ENCODE measurements around the gene PRR7.
A peak's percentile ranks its signal among the peaks of the same experiment; 100 is the strongest.

Gene PRR7

DNA sequence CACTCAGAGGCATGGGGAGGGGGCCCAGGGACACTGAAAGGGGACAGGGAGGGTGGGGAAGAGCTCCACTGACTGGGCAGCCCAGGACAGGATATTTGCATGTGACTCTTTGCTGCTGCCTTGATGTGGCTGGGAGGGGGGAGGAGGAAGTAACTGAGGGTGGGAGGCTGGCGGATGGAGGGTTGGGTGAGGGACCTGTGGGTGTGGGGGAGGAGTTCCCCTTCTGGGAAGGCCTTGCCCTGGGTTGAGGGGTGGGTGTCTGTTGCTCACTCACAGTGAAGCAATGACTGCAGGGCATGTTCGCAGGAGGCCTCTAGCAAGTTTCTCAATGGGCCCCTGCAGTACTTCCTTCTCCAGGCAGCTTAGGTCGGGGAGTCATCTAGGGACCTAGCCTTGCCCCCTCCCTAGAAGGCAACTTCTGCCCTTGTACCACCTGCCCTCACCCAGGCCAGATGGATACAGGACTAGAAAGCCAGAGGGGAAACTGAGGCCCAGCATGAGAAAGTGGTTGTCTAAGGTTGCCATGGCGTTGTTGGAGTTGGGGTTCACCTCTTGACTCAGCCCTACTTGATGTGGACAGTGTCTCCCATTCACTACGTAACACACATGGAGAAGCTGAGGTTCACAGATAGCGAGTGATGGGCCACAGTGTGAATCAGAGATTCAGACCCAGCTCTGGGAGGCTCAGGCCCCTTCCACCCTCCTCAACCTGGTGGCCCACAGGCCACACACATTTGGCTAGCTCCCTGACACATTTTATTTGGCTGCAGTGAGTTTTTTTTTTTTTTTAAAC lies 17.2 kb upstream of the PRR7 start:
- Histone ChIP-seq H3K36me3 (replicated peaks; ENCODE audit: insufficient read depth, low read length) (peaks cover 20% of the 10 kb centered on the region), H3K4me2 (ENCODE audit: low read depth, low read length) (peak overlapping the region; percentile 100), H3K9me3 (replicated peaks; ENCODE audit: insufficient read depth, low read length) (no peaks in the 10 kb centered on the region), H3K4me1 (ENCODE audit: low read length) (peaks cover 56% of the 10 kb centered on the region), H3F3A (ENCODE audit: insufficient read depth, low read length) (peaks cover 55% of the 10 kb centered on the region), H3K79me2 (ENCODE audit: low read length) (peaks cover 72% of the 10 kb centered on the region), H3K9ac (ENCODE audit: low read length) (peak overlapping the region; percentile 99), H2AFZ (ENCODE audit: low read length) (no peak overlapping the region), H4K20me1 (ENCODE audit: insufficient read depth, low read length) (no peaks in the 10 kb centered on the region), H3K27ac (ENCODE audit: low read length) (peak overlapping the region; percentile 98), H3K27me3 (replicated peaks; ENCODE audit: insufficient read depth, low read length) (no peaks in the 10 kb centered on the region), H3K9me2 (replicated peaks; ENCODE audit: insufficient read depth, low read length) (no peaks in the 10 kb centered on the region), H3K4me3 (ENCODE audit: low read length) (peak overlapping the region; percentile 98)
- DNase-seq, result peak; percentile 56
- TF ChIP-seq CTCF (IDR thresholded peaks at IDR 0.05; ENCODE audit: low read length) (no peak), EZH2 (optimal IDR thresholded peaks at IDR 0.05; ENCODE audit: low read depth, low read length) (no peak)

DNA sequence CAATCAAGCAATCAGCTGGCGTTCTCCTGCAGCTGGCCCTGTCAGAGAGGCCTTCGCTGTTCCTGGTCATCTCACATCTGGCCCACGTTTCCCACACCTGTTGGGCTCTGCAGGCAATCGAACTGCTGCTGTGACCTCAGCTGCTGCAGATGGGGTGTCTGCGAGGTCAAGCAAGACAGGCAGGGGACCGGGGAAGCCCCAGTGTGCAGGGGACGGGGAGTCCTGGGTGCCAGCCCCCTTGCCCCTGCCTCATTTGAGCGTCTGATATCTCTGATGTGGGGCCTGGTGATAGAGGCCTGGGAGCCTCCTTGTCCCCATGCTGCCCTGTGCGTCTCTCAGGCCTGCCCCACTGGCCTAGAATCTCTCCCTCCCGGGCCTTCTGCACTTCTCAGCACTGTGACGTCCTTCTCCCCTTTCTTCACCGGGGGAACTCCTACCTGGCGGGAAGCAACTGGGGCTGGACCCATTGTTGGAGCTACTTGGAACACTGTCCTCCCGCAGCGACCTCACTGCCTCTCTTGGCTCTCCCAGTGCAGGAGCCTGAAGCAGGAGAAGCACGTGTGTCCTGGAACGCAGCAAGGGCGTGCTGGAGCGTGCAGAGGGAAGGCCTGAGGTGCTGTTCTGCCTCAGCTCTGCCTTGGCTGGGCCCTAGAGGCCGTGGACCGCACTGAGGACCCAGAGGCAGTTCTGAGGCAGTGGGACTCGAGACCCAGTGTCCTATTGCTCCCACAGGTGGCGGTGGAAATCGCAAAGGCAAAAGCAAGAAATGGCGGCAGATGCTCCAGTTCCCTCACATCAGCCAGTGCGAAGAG lies 16.3 kb upstream of the PRR7 start:
- Histone ChIP-seq H3K79me2 (ENCODE audit: low read length) (peaks cover 75% of the 10 kb centered on the region), H3K27me3 (replicated peaks; ENCODE audit: insufficient read depth, low read length) (no peaks in the 10 kb centered on the region), H3K36me3 (replicated peaks; ENCODE audit: insufficient read depth, low read length) (peaks cover 20% of the 10 kb centered on the region), H3F3A (ENCODE audit: insufficient read depth, low read length) (peaks cover 52% of the 10 kb centered on the region), H3K4me1 (ENCODE audit: low read length) (peaks cover 53% of the 10 kb centered on the region), H2AFZ (ENCODE audit: low read length) (no peak overlapping the region), H3K4me2 (ENCODE audit: low read depth, low read length) (peak overlapping the region; percentile 100), H3K9me2 (replicated peaks; ENCODE audit: insufficient read depth, low read length) (no peaks in the 10 kb centered on the region), H3K9ac (ENCODE audit: low read length) (peak overlapping the region; percentile 73; the same call in 1 of the 2 replicates), H3K4me3 (ENCODE audit: low read length) (0 out of 2 replicates have a peak overlapping the region, but pooled peaks have one; percentile 11), H3K27ac (ENCODE audit: low read length) (peak overlapping the region; percentile 98), H3K9me3 (replicated peaks; ENCODE audit: insufficient read depth, low read length) (no peaks in the 10 kb centered on the region), H4K20me1 (ENCODE audit: insufficient read depth, low read length) (no peaks in the 10 kb centered on the region)
- TF ChIP-seq CTCF (IDR thresholded peaks at IDR 0.05; ENCODE audit: low read length), result no peak
- no peak for TF ChIP-seq EZH2 (optimal IDR thresholded peaks at IDR 0.05; ENCODE audit: low read depth, low read length)
- TF ChIP-seq EZH2phosphoT487 (IDR thresholded peaks at IDR 0.05; ENCODE audit: low read length), result no peak
- DNase-seq, result peak; percentile 75

- H3K4me1 ChIP-seq (ENCODE audit: low read length), result peaks cover 49% of the 10 kb centered on the region
- peak overlapping the region; percentile 100 for H3K4me2 ChIP-seq (ENCODE audit: low read depth, low read length)
- no peaks in the 10 kb centered on the region for H3K9me3 ChIP-seq (replicated peaks; ENCODE audit: insufficient read depth, low read length)
- TF ChIP-seq EZH2phosphoT487 (IDR thresholded peaks at IDR 0.05; ENCODE audit: low read length), result no peak
- no peak for TF ChIP-seq EZH2 (optimal IDR thresholded peaks at IDR 0.05; ENCODE audit: low read depth, low read length)
- TF ChIP-seq CTCF (IDR thresholded peaks at IDR 0.05; ENCODE audit: low read length), result no peak
- H3K9ac ChIP-seq (ENCODE audit: low read length), result peak overlapping the region; percentile 73
- no peaks in the 10 kb centered on the region for H3K27me3 ChIP-seq (replicated peaks; ENCODE audit: insufficient read depth, low read length)
- no peak for DNase-seq
- no peaks in the 10 kb centered on the region for H4K20me1 ChIP-seq (ENCODE audit: insufficient read depth, low read length)
- H3K9me2 ChIP-seq (replicated peaks; ENCODE audit: insufficient read depth, low read length), result no peaks in the 10 kb centered on the region
- H3K36me3 ChIP-seq (replicated peaks; ENCODE audit: insufficient read depth, low read length), result peaks cover 20% of the 10 kb centered on the region
- H3K27ac ChIP-seq (ENCODE audit: low read length), result peak overlapping the region; percentile 98
- peaks cover 81% of the 10 kb centered on the region for H3K79me2 ChIP-seq (ENCODE audit: low read length)
- 0 out of 2 replicates have a peak overlapping the region, but pooled peaks have one; percentile 11 for H3K4me3 ChIP-seq (ENCODE audit: low read length)
- peaks cover 49% of the 10 kb centered on the region for H3F3A ChIP-seq (ENCODE audit: insufficient read depth, low read length)
- H2AFZ ChIP-seq (ENCODE audit: low read length), result no peak overlapping the region
These were observed 15.7 kb upstream of the PRR7 start for GRCh38 chr5:177430972-177431316.

Data from MM.1S (cell line).